Activated naive CD8-positive, alpha-beta T cell (primary cell): Measurements from ENCODE around the gene PSME3IP1.
"Not testable (repeated sequence)": the region's sequence is repeated elsewhere in the genome, so short reads cannot be mapped to it uniquely, and the experiment has no call there.

Experiments
- H3K27ac Mint-ChIP-seq: one replicate; pipeline ENCODE4 v1.8.0; 2021; ENCODE audit warnings: mixed read lengths
- H3K27me3 Mint-ChIP-seq: one replicate; pipeline ENCODE4 v1.8.0; 2021; ENCODE audit warnings: mixed read lengths
- H3K36me3 Mint-ChIP-seq: one replicate; pipeline ENCODE4 v1.8.0; 2021; ENCODE audit warnings: mixed read lengths
- H3K4me1 Mint-ChIP-seq: one replicate; pipeline ENCODE4 v1.8.0; 2021; ENCODE audit warnings: low read depth, mixed read lengths
- H3K4me3 Mint-ChIP-seq: one replicate; pipeline ENCODE4 v1.8.0; 2021; ENCODE audit warnings: mild to moderate bottlenecking, mixed read lengths
- H3K9me3 Mint-ChIP-seq: one replicate; pipeline ENCODE4 v1.8.0; 2021; ENCODE audit warnings: low read depth, mixed read lengths

Gene PSME3IP1

DNA sequence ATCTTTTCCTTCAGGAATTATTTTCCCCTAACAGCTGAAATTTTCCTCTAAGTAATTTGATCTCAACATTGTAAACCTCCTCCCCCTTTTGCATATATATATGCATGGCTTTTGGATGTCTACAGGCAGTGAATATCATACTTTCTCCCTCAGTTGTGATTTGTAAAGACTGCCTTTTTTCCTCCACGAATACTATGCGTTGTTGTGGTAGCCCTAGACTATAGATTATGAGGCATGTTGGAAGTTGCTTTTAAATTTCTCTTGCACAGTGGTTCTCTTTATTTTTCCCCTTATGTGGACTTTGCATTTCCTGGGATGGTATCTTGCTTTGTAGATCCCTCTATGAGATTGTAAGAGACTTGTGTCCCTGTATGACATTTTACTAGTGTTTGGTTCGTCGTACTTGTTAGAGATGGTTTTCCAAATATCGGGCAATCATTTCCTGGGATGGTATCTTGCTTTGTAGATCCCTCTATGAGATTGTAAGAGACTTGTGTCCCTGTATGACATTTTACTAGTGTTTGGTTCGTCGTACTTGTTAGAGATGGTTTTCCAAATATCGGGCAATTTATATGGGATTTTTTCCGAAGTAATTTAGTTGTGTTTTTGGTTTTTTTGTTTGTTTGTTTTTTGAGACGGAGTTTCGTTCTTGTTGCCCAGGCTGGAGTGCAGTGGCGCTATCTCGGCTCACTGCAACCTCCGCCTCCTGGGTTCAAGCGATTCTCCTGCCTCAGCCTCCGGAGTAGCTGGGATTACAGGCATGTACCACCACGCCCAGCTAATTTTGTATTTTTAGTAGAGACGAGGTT lies 2.3 kb upstream of the PSME3IP1 start:
- peaks cover 62% of the 10 kb centered on the region for H3K4me1 Mint-ChIP-seq
- H3K27me3 Mint-ChIP-seq, H3K36me3 Mint-ChIP-seq, H3K9me3 Mint-ChIP-seq: not testable (repeated sequence)
- H3K4me3 Mint-ChIP-seq, result peak overlapping the region; percentile 100
- peak overlapping the region; percentile 95 for H3K27ac Mint-ChIP-seq

DNA sequence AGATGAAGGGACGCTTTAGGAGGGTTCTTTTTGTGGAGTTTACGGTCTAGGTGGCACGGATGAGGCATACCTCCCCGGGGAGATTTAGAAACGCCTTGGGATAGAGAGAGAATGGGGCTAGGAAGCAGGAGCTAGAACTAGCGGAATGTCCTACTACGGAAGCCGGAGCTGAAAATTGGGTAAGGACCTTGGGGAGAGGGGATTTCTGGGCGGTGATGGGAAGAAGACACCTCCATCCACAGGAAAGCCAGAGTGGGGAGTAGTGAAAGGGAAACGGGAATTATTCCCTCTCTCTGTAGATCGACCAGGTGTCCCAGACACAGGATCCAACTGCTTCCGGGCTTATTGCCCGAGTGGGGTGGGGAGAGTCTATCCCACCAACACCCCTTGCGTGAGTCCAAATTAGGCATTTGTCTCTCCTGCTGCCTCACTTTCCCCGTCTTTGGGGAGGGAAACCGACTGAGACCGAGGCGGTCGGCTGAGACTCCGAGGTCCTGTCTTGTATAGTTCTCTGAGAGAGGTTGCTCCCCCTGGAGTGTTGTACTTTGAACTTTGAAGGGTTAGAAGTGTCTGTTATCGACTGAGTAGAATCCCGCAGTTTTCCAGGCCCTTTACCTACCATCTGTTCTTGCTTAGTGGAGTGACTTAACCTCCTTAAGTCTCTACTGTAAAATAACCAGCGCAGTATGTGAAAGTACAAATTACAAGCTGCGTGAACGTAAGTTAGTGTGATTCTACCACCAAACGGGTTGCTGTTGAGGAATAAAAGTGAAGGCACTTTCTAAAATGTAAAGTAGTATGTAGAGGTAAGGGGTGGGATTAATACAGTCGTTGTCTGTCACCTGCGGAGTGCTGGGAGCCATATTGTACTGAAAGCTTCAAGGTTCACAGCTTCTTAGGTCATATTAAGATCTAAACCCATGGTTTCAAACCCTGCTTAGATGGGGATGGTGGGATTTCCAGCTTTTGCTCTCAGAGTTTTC lies 1.3 kb upstream of the PSME3IP1 start:
- Mint-ChIP-seq H3K27ac (peak overlapping the region; percentile 95), H3K9me3 (no peaks in the 10 kb centered on the region), H3K4me3 (peak overlapping the region; percentile 100), H3K27me3 (no peaks in the 10 kb centered on the region), H3K4me1 (peaks cover 60% of the 10 kb centered on the region), H3K36me3 (no peaks in the 10 kb centered on the region)

DNA sequence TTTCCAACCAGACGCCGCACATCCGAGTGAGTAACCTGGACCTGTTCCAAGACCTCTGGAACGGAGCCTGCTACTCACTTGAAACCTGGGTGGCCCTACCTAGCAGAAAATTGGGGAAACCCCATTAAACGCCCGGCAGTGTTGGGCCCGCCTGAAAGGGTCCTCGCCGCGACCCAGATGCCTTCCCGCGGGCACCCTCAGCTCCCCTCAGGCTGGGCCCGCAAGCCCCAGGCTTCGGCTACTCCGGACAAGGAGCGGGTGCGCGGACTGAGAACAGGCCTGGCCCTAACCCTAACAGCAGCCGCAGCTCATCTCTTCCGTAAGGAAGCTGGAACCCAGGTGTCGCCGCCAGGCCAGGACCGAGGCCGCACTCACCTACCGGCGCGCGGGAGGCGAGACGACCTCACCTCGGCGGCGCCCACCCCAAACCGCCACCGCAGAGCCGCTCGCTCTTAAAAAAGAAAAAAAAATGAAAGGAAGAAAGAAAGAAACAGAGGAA lies 344 bp downstream of the PSME3IP1 start:
- Mint-ChIP-seq H3K9me3 (no peaks in the 10 kb centered on the region), H3K4me1 (peaks cover 54% of the 10 kb centered on the region), H3K27me3 (no peaks in the 10 kb centered on the region), H3K27ac (peak overlapping the region; percentile 95), H3K36me3 (no peaks in the 10 kb centered on the region), H3K4me3 (peak overlapping the region; percentile 100)

DNA sequence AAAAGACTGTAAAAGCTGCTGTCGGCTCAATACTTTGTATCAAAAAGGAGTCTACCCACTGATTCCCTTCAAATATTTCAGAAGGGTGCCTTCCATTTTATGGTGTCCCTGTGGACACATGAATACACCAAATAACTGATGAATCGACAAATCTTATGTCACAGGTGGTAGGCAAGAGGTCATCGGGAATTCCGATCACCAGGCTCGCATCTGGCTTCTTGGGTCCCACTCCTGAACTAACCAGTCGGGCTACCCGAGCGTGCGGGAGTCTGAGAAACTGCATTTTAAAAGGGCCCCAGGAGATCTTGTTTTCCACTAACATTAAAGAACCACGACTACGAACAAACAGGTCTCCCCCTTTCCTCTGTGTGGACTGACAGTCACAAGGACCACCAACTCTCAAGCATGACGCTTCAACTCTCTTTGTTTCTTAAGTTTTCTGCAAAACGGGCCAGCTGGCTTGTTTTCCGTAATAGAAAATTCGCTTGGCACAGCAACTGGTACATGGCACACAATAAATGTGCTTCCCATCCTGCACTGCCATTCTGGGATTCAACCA lies 873 bp downstream of the PSME3IP1 start:
- peak overlapping the region; percentile 95 for H3K27ac Mint-ChIP-seq
- no peaks in the 10 kb centered on the region for H3K9me3 Mint-ChIP-seq
- peak overlapping the region; percentile 100 for H3K4me3 Mint-ChIP-seq
- H3K4me1 Mint-ChIP-seq, result peaks cover 51% of the 10 kb centered on the region
- no peaks in the 10 kb centered on the region for H3K27me3 Mint-ChIP-seq
- no peaks in the 10 kb centered on the region for H3K36me3 Mint-ChIP-seq

DNA sequence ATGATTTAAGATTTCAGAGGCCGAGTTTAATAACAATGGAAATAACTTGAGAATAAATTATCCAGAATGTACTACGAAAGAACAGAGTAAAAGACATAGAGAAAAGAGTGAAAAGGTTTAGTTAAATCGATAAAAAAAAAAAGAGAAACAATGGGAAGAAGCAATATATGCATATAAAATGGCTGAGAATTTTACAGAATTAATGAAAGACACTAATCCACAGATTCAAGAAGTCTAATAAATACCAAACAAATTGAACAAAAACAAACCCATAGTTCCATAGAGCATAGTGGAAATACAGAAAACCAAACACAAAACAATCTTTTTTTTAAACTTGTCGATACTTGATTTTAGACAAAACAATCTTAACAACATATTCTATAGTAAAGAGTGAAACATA lies 1.7 kb downstream of the PSME3IP1 start:
- Mint-ChIP-seq H3K27me3 (no peaks in the 10 kb centered on the region), H3K4me1 (peaks cover 46% of the 10 kb centered on the region), H3K27ac (no peak overlapping the region), H3K4me3 (peak overlapping the region; percentile 100), H3K9me3 (no peaks in the 10 kb centered on the region), H3K36me3 (no peaks in the 10 kb centered on the region)

- H3K9me3 Mint-ChIP-seq, result no peaks in the 10 kb centered on the region
- no peak overlapping the region for H3K27ac Mint-ChIP-seq
- no peaks in the 10 kb centered on the region for H3K27me3 Mint-ChIP-seq
- H3K4me1 Mint-ChIP-seq, result peaks cover 21% of the 10 kb centered on the region
- no peak overlapping the region for H3K4me3 Mint-ChIP-seq
- H3K36me3 Mint-ChIP-seq, result no peaks in the 10 kb centered on the region
Measured at GRCh38 chr16:57179215-57179828, 6.5 kb downstream of the PSME3IP1 start.

- Mint-ChIP-seq H3K4me3 (no peak overlapping the region), H3K36me3 (no peaks in the 10 kb centered on the region), H3K27ac (no peak overlapping the region), H3K9me3 (no peaks in the 10 kb centered on the region), H3K27me3 (no peaks in the 10 kb centered on the region), H3K4me1 (peaks cover 16% of the 10 kb centered on the region)
Measured at GRCh38 chr16:57178793-57179212, 7.0 kb downstream of the PSME3IP1 start.

GRCh38 chr16:57178196-57178595 lies 7.6 kb downstream of the PSME3IP1 start:
- Mint-ChIP-seq H3K4me1 (peaks cover 14% of the 10 kb centered on the region), H3K27ac (no peak overlapping the region), H3K9me3 (no peaks in the 10 kb centered on the region), H3K4me3 (no peak overlapping the region), H3K27me3 (no peaks in the 10 kb centered on the region), H3K36me3 (no peaks in the 10 kb centered on the region)

DNA sequence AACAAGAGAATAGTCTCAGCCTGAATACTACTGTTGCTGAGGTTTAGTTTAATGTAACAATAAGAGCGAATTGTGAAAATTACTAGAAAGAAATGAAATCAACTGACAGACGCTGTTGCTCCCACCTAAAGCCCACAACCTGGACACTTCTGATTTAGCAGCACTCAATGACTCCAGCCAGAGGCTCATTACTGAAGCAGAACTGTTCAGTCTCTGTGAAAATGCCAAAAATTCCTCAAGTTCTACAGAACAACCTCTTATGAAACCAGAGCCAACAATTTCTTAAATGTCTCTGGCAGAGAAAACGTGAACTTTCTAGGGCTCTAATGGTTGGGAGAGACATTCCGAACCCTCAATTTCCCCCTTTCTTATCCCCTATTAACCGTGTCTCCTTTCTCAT lies 9.9 kb downstream of the PSME3IP1 start:
- H3K27ac Mint-ChIP-seq, result no peak overlapping the region
- H3K27me3 Mint-ChIP-seq, result no peaks in the 10 kb centered on the region
- H3K36me3 Mint-ChIP-seq, result peaks cover 4% of the 10 kb centered on the region
- no peak overlapping the region for H3K4me3 Mint-ChIP-seq
- H3K9me3 Mint-ChIP-seq, result no peaks in the 10 kb centered on the region
- peaks cover 4% of the 10 kb centered on the region for H3K4me1 Mint-ChIP-seq

DNA sequence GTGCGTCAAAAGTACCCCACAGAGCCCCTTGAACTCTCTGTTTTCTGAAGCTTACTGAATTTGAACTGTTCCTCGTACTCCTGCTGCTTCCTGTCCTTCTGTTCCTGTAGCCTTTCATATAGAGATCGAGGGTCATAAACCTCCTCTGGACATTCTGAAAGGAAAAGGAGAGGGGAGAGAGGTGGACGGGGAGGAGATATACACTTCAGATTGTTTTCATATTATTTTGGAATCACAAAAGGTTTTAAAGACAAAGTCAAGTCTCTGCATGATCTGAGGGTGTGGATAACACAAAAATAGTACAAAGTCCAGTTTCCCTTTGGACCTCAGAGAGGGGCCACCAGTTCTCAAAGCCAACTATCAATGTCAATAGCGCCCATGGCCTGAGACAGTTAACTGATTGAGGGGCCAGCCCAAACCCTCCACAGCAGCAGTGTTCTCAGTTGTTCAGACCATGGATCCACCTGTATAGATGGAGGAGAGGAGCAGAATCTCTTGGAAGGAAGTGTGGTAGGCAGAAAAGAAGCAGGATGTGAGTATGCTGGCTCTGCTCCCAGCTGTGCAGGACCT lies 13.0 kb downstream of the PSME3IP1 start:
- peaks cover 5% of the 10 kb centered on the region for H3K36me3 Mint-ChIP-seq
- no peak overlapping the region for H3K27ac Mint-ChIP-seq
- peaks cover 4% of the 10 kb centered on the region for H3K4me1 Mint-ChIP-seq
- H3K27me3 Mint-ChIP-seq, result no peaks in the 10 kb centered on the region
- H3K9me3 Mint-ChIP-seq, result no peaks in the 10 kb centered on the region
- no peak overlapping the region for H3K4me3 Mint-ChIP-seq

- H3K36me3 Mint-ChIP-seq, result peaks cover 10% of the 10 kb centered on the region
- no peak overlapping the region for H3K4me3 Mint-ChIP-seq
- H3K27me3 Mint-ChIP-seq, result no peaks in the 10 kb centered on the region
- no peak overlapping the region for H3K27ac Mint-ChIP-seq
- peaks cover 9% of the 10 kb centered on the region for H3K4me1 Mint-ChIP-seq
- no peaks in the 10 kb centered on the region for H3K9me3 Mint-ChIP-seq
Measured at GRCh38 chr16:57169327-57169726, 16.5 kb downstream of the PSME3IP1 start.

GRCh38 chr16:57167953-57168352 lies 17.9 kb downstream of the PSME3IP1 start:
- H3K4me1 Mint-ChIP-seq, result peaks cover 9% of the 10 kb centered on the region
- peak overlapping the region; percentile 1 for H3K27ac Mint-ChIP-seq
- no peak overlapping the region for H3K4me3 Mint-ChIP-seq
- no peaks in the 10 kb centered on the region for H3K9me3 Mint-ChIP-seq
- H3K27me3 Mint-ChIP-seq, result no peaks in the 10 kb centered on the region
- peaks cover 15% of the 10 kb centered on the region for H3K36me3 Mint-ChIP-seq

DNA sequence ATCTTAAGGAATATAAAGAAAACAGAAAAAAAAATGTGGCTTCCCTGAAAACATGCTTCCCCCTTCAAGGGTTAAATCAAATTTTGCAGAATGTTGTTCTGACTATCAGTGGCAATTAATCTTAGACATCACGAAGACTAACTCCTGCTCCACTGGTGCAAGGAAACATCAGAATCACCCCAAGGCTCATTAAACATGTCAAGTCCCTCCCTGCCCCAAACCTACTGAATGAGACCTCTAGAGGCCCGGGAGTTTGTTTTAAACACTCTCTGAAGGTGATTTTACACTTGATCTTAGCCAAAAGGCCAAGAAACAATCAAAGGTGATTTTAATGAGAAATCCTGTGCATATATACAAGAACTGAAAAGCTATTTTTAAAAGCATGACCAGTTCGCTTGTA lies 18.3 kb downstream of the PSME3IP1 start:
- H3K36me3 Mint-ChIP-seq, result peaks cover 15% of the 10 kb centered on the region
- peaks cover 9% of the 10 kb centered on the region for H3K4me1 Mint-ChIP-seq
- H3K9me3 Mint-ChIP-seq, result no peaks in the 10 kb centered on the region
- H3K27ac Mint-ChIP-seq, result no peak overlapping the region
- H3K27me3 Mint-ChIP-seq, result no peaks in the 10 kb centered on the region
- H3K4me3 Mint-ChIP-seq, result no peak overlapping the region

DNA sequence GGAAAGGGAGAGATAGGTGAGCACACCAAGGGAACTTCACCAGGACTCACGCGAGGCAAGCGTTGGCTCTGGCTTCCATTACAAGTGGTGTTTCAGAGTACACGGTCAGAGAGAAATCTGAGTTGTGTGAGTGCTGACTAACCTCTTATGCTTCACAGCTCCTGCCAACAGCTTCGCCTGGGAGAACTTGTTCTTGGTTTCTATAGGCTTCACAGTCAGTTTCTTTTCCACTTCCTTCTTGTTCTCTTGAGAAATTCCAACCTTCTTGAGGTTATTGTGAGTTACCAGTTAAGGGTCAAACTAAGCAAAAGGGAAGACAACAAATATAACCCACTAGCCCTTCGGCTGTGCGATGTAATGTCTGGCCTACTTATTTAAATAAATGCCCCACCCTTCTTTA lies 18.9 kb downstream of the PSME3IP1 start:
- H3K27me3 Mint-ChIP-seq, result no peaks in the 10 kb centered on the region
- no peak overlapping the region for H3K27ac Mint-ChIP-seq
- H3K4me3 Mint-ChIP-seq, result no peak overlapping the region
- H3K36me3 Mint-ChIP-seq, result peaks cover 14% of the 10 kb centered on the region
- H3K4me1 Mint-ChIP-seq, result peaks cover 9% of the 10 kb centered on the region
- no peaks in the 10 kb centered on the region for H3K9me3 Mint-ChIP-seq
